ENCODE data around the gene PLD1. TPM values are rescaled to one million over a fixed set of nuclear protein-coding genes. Genes with fewer than 3 reads are reported as not detected.
"Not testable (repeated sequence)": the region's sequence is repeated elsewhere in the genome, so short reads cannot be mapped to it uniquely, and the experiment has no call there.

The PLD1 gene
- total RNA-seq, 1 donor from 2014 or later, result 734 TPM

- DNase-seq (ENCODE audit: low spot score), result peak; percentile 78
These were observed 39.3 kb downstream of the PLD1 start for GRCh38 chr3:171770689-171771620.

- no peak for DNase-seq (ENCODE audit: low spot score)
These were observed 40.8 kb downstream of the PLD1 start for GRCh38 chr3:171769461-171769860.

GRCh38 chr3:171768986-171769385, 41.3 kb downstream of the PLD1 start:
- DNase-seq (ENCODE audit: low spot score), result no peak

GRCh38 chr3:171768281-171768900, 41.9 kb downstream of the PLD1 start:
- DNase-seq (ENCODE audit: low spot score), result no peak

GRCh38 chr3:171765511-171765887, 44.8 kb downstream of the PLD1 start:
- DNase-seq (ENCODE audit: low spot score), result no peak

GRCh38 chr3:171763392-171763791, 46.9 kb downstream of the PLD1 start:
- no peak for DNase-seq (ENCODE audit: low spot score)

GRCh38 chr3:171760477-171760876, 49.8 kb downstream of the PLD1 start:
- no peak for DNase-seq (ENCODE audit: low spot score)

- no peak for DNase-seq (ENCODE audit: low spot score)
These were observed 52.2 kb downstream of the PLD1 start for GRCh38 chr3:171758109-171758508.

GRCh38 chr3:171757361-171758034, 52.8 kb downstream of the PLD1 start:
- DNase-seq (ENCODE audit: low spot score), result no peak

GRCh38 chr3:171755656-171756055, 54.6 kb downstream of the PLD1 start:
- DNase-seq (ENCODE audit: low spot score), result no peak

- DNase-seq (ENCODE audit: low spot score), result no peak
These were observed 55.2 kb downstream of the PLD1 start for GRCh38 chr3:171755015-171755589.

- DNase-seq (ENCODE audit: low spot score), result no peak
These were observed 56.4 kb downstream of the PLD1 start for GRCh38 chr3:171753665-171754408.

- DNase-seq (ENCODE audit: low spot score), result peak; percentile 88
These were observed 57.2 kb downstream of the PLD1 start for GRCh38 chr3:171753025-171753472.

- DNase-seq (ENCODE audit: low spot score), result no peak
These were observed 58.0 kb downstream of the PLD1 start for GRCh38 chr3:171752329-171752728.

- no peak for DNase-seq (ENCODE audit: low spot score)
These were observed 61.2 kb downstream of the PLD1 start for GRCh38 chr3:171749124-171749523.

GRCh38 chr3:171748064-171748924, 62.0 kb downstream of the PLD1 start:
- DNase-seq (ENCODE audit: low spot score), result no peak

- DNase-seq (ENCODE audit: low spot score), result no peak
These were observed 62.9 kb downstream of the PLD1 start for GRCh38 chr3:171747223-171747920.

GRCh38 chr3:171746320-171747222, 63.7 kb downstream of the PLD1 start:
- DNase-seq (ENCODE audit: low spot score), result not testable (repeated sequence)
